Measurements from ENCODE around the gene NUDCD3. TPM values are rescaled to one million over a fixed set of nuclear protein-coding genes. Genes with fewer than 3 reads are reported as not detected.

Gene NUDCD3
- total RNA-seq, 1 donor from 2014 or later, result 105 TPM

DNA sequence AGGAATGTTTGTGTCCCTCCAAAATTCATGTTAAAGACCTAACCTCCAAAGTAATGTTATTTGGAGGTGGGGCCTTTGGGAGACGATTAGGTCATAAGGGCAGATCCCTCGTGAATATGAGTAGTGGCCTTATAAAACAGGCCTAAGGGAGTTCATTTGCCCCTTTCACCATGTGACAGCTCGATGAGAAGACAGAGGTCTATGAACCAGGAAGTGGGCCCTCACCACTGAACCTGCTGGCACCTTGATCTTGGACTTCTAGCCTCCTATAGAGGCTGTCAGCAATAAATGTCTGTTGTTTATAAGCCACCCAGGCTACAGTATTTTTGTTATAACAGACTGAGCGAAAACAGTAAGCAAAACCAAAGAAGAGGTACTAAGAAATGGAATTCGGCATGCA, 14.1 kb downstream of the NUDCD3 start:
- H3K27me3 Mint-ChIP-seq (ENCODE audit: low read depth), result no peaks in the 10 kb centered on the region
- H3K4me1 Mint-ChIP-seq (ENCODE audit: low read depth), result peaks cover 22% of the 10 kb centered on the region
- TF ChIP-seq, protein P1, sequence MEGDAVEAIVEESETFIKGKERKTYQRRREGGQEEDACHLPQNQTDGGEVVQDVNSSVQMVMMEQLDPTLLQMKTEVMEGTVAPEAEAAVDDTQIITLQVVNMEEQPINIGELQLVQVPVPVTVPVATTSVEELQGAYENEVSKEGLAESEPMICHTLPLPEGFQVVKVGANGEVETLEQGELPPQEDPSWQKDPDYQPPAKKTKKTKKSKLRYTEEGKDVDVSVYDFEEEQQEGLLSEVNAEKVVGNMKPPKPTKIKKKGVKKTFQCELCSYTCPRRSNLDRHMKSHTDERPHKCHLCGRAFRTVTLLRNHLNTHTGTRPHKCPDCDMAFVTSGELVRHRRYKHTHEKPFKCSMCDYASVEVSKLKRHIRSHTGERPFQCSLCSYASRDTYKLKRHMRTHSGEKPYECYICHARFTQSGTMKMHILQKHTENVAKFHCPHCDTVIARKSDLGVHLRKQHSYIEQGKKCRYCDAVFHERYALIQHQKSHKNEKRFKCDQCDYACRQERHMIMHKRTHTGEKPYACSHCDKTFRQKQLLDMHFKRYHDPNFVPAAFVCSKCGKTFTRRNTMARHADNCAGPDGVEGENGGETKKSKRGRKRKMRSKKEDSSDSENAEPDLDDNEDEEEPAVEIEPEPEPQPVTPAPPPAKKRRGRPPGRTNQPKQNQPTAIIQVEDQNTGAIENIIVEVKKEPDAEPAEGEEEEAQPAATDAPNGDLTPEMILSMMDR (IDR thresholded peaks at IDR 0.05), result no peak
- peaks cover 7% of the 10 kb centered on the region for H3K36me3 Mint-ChIP-seq (ENCODE audit: low read depth)
- no peak overlapping the region for H3K27ac Mint-ChIP-seq (ENCODE audit: unreplicated experiment)
- DNase-seq (ENCODE audit: low spot score), result no peak
- H3K9me3 Mint-ChIP-seq (ENCODE audit: low read depth), result no peaks in the 10 kb centered on the region
- H3K4me3 Mint-ChIP-seq (ENCODE audit: unreplicated experiment), result no peak overlapping the region

- Mint-ChIP-seq H3K27me3 (ENCODE audit: low read depth) (no peaks in the 10 kb centered on the region), H3K27ac (ENCODE audit: unreplicated experiment) (peak overlapping the region; percentile 65), H3K36me3 (ENCODE audit: low read depth) (peaks cover 10% of the 10 kb centered on the region), H3K4me3 (ENCODE audit: unreplicated experiment) (no peak overlapping the region), H3K4me1 (ENCODE audit: low read depth) (peaks cover 43% of the 10 kb centered on the region), H3K9me3 (ENCODE audit: low read depth) (no peaks in the 10 kb centered on the region)
- TF ChIP-seq, protein P1 (IDR thresholded peaks at IDR 0.05), result no peak
- no peak for DNase-seq (ENCODE audit: low spot score)
These were observed 17.2 kb downstream of the NUDCD3 start for GRCh38 chr7:44473295-44473694.

DNA sequence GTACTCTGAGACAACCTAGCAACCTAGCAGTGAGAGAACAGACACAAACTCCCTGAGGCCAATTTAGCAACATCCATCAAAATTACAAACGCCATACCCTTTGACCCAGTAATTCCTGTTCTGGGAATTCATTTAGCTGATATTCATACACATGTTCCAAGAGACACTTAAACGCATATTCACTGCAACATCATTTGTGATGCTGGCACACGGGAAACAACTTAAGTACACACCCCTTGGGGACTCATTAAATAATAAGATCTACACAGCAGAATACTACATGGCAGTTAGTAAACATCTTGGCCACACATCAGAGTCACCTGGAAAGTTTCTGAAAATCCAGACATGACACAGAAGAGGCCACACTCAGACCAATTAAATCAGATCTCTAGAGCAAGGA, 17.6 kb downstream of the NUDCD3 start:
- H3K36me3 Mint-ChIP-seq (ENCODE audit: low read depth), result peaks cover 13% of the 10 kb centered on the region

GRCh38 chr7:44471850-44472249, 18.6 kb downstream of the NUDCD3 start:
- Mint-ChIP-seq H3K27me3 (ENCODE audit: low read depth) (no peaks in the 10 kb centered on the region), H3K4me1 (ENCODE audit: low read depth) (peaks cover 47% of the 10 kb centered on the region), H3K4me3 (ENCODE audit: unreplicated experiment) (no peak overlapping the region), H3K9me3 (ENCODE audit: low read depth) (no peaks in the 10 kb centered on the region), H3K27ac (ENCODE audit: unreplicated experiment) (no peak overlapping the region), H3K36me3 (ENCODE audit: low read depth) (peaks cover 13% of the 10 kb centered on the region)
- TF ChIP-seq, protein P1 (IDR thresholded peaks at IDR 0.05), result no peak
- DNase-seq (ENCODE audit: low spot score), result no peak

More for the DNA sequence above, 17.6 kb downstream of the NUDCD3 start:
- DNase-seq (ENCODE audit: low spot score), result no peak
- TF ChIP-seq, protein P1 (IDR thresholded peaks at IDR 0.05), result no peak
- Mint-ChIP-seq H3K9me3 (ENCODE audit: low read depth) (no peaks in the 10 kb centered on the region), H3K27me3 (ENCODE audit: low read depth) (no peaks in the 10 kb centered on the region), H3K4me1 (ENCODE audit: low read depth) (peaks cover 46% of the 10 kb centered on the region), H3K4me3 (ENCODE audit: unreplicated experiment) (no peak overlapping the region), H3K27ac (ENCODE audit: unreplicated experiment) (peak overlapping the region; percentile 65)

DNA sequence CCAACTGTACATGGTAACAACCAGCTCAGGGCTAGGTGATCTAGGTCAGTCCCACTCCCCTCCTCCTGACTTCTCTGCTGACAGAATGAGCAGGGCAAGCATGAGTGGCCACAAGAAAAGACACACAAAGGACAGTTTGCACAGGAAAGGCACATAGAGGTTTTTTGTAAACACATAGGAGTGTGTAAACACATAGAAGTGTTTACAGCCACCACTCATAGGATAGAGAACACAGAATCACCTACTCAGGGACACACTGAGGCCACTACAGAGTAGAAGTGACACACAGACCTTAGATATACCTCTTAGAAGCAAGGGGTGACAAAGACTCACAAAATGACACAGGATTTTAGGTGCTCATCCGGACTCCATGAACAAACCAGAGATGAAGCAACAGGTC, 19.0 kb downstream of the NUDCD3 start:
- Mint-ChIP-seq H3K27me3 (ENCODE audit: low read depth) (no peaks in the 10 kb centered on the region), H3K36me3 (ENCODE audit: low read depth) (peaks cover 13% of the 10 kb centered on the region), H3K9me3 (ENCODE audit: low read depth) (no peaks in the 10 kb centered on the region), H3K4me3 (ENCODE audit: unreplicated experiment) (no peak overlapping the region), H3K4me1 (ENCODE audit: low read depth) (peaks cover 51% of the 10 kb centered on the region), H3K27ac (ENCODE audit: unreplicated experiment) (no peak overlapping the region)
- DNase-seq (ENCODE audit: low spot score), result no peak
- TF ChIP-seq, protein P1 (IDR thresholded peaks at IDR 0.05), result no peak

All from chondrocyte (in vitro differentiated cells).